Dendritic cell treated with granulocyte-macrophage colony-stimulating factor and Interleukin-4, amounts not matched to agents 40 ng/mL and 50 ng/mL, for 4 days (primary cell): ENCODE data around the gene BGLAP.

Experiments
- H3K27ac Mint-ChIP-seq: one replicate; pipeline ENCODE4 v1.8.0; 2022; ENCODE audit warnings: mild to moderate bottlenecking, mixed read lengths
- H3K27me3 Mint-ChIP-seq: one replicate; pipeline ENCODE4 v1.8.0; 2022; ENCODE audit warnings: mild to moderate bottlenecking, mixed read lengths
- H3K36me3 Mint-ChIP-seq: one replicate; pipeline ENCODE4 v1.8.0; 2022; ENCODE audit warnings: low read depth, mixed read lengths
- H3K4me1 Mint-ChIP-seq: one replicate; pipeline ENCODE4 v1.8.0; 2022; ENCODE audit warnings: low read depth, mixed read lengths
- H3K4me3 Mint-ChIP-seq: one replicate; pipeline ENCODE4 v1.8.0; 2022; ENCODE audit warnings: mild to moderate bottlenecking, moderate library complexity, mixed read lengths
- H3K9me3 Mint-ChIP-seq: one replicate; pipeline ENCODE4 v1.8.0; 2022; ENCODE audit warnings: mixed read lengths
- intact Hi-C: fragments of 100-400 bp; cut with micrococcal nuclease; formaldehyde crosslinking; loops from one replicate; pipeline ENCODE4 v1.15.0; 2022

BGLAP gene

GRCh38 chr1:156282479-156283222 lies 40.7 kb downstream of the BGLAP start, which contains the start of gene SMG5:
Gene SMG5, minus strand, starts transcription at chr1:156282825. Its CDS starts 145 bp downstream, at chr1:156282680.
- H3K27ac Mint-ChIP-seq = peak within 1 kb of the TSS; percentile 93
- H3K9me3 Mint-ChIP-seq = no peaks in the 10 kb centered on the region
- peaks cover 76% of the 10 kb centered on the region for H3K4me1 Mint-ChIP-seq
- peaks cover 64% of the 10 kb centered on the region for H3K36me3 Mint-ChIP-seq
- intact Hi-C loops = loop anchor here (10.0 kb wide), 1 partner anchor 52 kb away; the partner anchor contains the start of genes CCT3 and TSACC
- H3K4me3 Mint-ChIP-seq = peak within 1 kb of the TSS; percentile 93
- H3K27me3 Mint-ChIP-seq = no peaks in the 10 kb centered on the region

GRCh38 chr1:156283521-156283920 lies 41.5 kb downstream of the BGLAP start:
- intact Hi-C loops = loop anchor here (10.0 kb wide), 1 partner anchor 51 kb away; the partner anchor contains the start of genes CCT3 and TSACC
- Mint-ChIP-seq H3K4me1 (peaks cover 67% of the 10 kb centered on the region), H3K27ac (peak overlapping the region; percentile 93), H3K36me3 (peaks cover 64% of the 10 kb centered on the region), H3K27me3 (no peaks in the 10 kb centered on the region), H3K9me3 (no peaks in the 10 kb centered on the region), H3K4me3 (peak overlapping the region; percentile 93)

- Mint-ChIP-seq H3K27ac (peak within 1 kb of the TSS; percentile 93), H3K4me1 (peaks cover 62% of the 10 kb centered on the region), H3K36me3 (peaks cover 64% of the 10 kb centered on the region), H3K9me3 (no peaks in the 10 kb centered on the region), H3K4me3 (peak within 1 kb of the TSS; percentile 93), H3K27me3 (no peaks in the 10 kb centered on the region)
- intact Hi-C loops = loop anchor here (10.0 kb wide), 1 partner anchor 51 kb away; the partner anchor contains the start of genes CCT3 and TSACC
These were observed 42.1 kb downstream of the BGLAP start, which contains the start of gene TMEM79 for GRCh38 chr1:156284112-156284511. Gene TMEM79, plus strand, starts transcription at chr1:156284325. Its CDS starts 902 bp downstream, at chr1:156285227.

GRCh38 chr1:156284757-156285156 lies 42.8 kb downstream of the BGLAP start:
- intact Hi-C loops = loop anchor here (10.0 kb wide), 1 partner anchor 50 kb away; the partner anchor contains the start of genes CCT3 and TSACC
- Mint-ChIP-seq H3K9me3 (no peaks in the 10 kb centered on the region), H3K36me3 (peaks cover 67% of the 10 kb centered on the region), H3K4me3 (no peak overlapping the region), H3K4me1 (peaks cover 62% of the 10 kb centered on the region), H3K27me3 (no peaks in the 10 kb centered on the region), H3K27ac (peak overlapping the region; percentile 10)

GRCh38 chr1:156285437-156285836 lies 43.5 kb downstream of the BGLAP start:
- intact Hi-C loops = loop anchor here (10.0 kb wide), 1 partner anchor 49 kb away; the partner anchor contains the start of genes CCT3 and TSACC
- peaks cover 60% of the 10 kb centered on the region for H3K4me1 Mint-ChIP-seq
- no peak overlapping the region for H3K4me3 Mint-ChIP-seq
- H3K27ac Mint-ChIP-seq = peak overlapping the region; percentile 42
- H3K27me3 Mint-ChIP-seq = no peaks in the 10 kb centered on the region
- no peaks in the 10 kb centered on the region for H3K9me3 Mint-ChIP-seq
- H3K36me3 Mint-ChIP-seq = peaks cover 60% of the 10 kb centered on the region

- Mint-ChIP-seq H3K9me3 (no peaks in the 10 kb centered on the region), H3K4me3 (no peak overlapping the region), H3K4me1 (peaks cover 58% of the 10 kb centered on the region), H3K36me3 (peaks cover 58% of the 10 kb centered on the region), H3K27me3 (no peaks in the 10 kb centered on the region), H3K27ac (peak overlapping the region; percentile 42)
- intact Hi-C loops = loop anchor here (10.0 kb wide), 1 partner anchor 49 kb away; the partner anchor contains the start of genes CCT3 and TSACC
These were observed 44.1 kb downstream of the BGLAP start for GRCh38 chr1:156286061-156286460.

- peaks cover 80% of the 10 kb centered on the region for H3K36me3 Mint-ChIP-seq
- H3K27ac Mint-ChIP-seq = no peak overlapping the region
- peaks cover 62% of the 10 kb centered on the region for H3K4me1 Mint-ChIP-seq
- peaks cover under 1% of the 10 kb centered on the region for H3K27me3 Mint-ChIP-seq
- no peak overlapping the region for H3K4me3 Mint-ChIP-seq
- intact Hi-C loops = loop anchor here (10.0 kb wide), 1 partner anchor 45 kb away; the partner anchor contains the start of genes CCT3 and TSACC
- H3K9me3 Mint-ChIP-seq = no peaks in the 10 kb centered on the region
These were observed 47.9 kb downstream of the BGLAP start for GRCh38 chr1:156289857-156290256.

- Mint-ChIP-seq H3K36me3 (peaks cover 71% of the 10 kb centered on the region), H3K9me3 (no peaks in the 10 kb centered on the region), H3K4me1 (peaks cover 53% of the 10 kb centered on the region), H3K4me3 (peak overlapping the region; percentile 74), H3K27me3 (peaks cover 1% of the 10 kb centered on the region), H3K27ac (peak overlapping the region; percentile 81)
- intact Hi-C loops = no loop called here
These were observed 49.5 kb downstream of the BGLAP start for GRCh38 chr1:156291226-156292061.
